ENCODE measurements around the gene SGK1. TPM values are rescaled to one million over a fixed set of nuclear protein-coding genes. Genes with fewer than 3 reads are reported as not detected.
A peak's percentile ranks its signal among the peaks of the same experiment; 100 is the strongest.

SGK1 gene
- total and polyA plus RNA-seq, 12 donors: 86.0 to 685 (median 192) TPM

- TF ChIP-seq POLR2A (IDR thresholded peaks at IDR 0.05): peak in 1 of 2 donors; percentile 26
- TF ChIP-seq, protein P1, sequence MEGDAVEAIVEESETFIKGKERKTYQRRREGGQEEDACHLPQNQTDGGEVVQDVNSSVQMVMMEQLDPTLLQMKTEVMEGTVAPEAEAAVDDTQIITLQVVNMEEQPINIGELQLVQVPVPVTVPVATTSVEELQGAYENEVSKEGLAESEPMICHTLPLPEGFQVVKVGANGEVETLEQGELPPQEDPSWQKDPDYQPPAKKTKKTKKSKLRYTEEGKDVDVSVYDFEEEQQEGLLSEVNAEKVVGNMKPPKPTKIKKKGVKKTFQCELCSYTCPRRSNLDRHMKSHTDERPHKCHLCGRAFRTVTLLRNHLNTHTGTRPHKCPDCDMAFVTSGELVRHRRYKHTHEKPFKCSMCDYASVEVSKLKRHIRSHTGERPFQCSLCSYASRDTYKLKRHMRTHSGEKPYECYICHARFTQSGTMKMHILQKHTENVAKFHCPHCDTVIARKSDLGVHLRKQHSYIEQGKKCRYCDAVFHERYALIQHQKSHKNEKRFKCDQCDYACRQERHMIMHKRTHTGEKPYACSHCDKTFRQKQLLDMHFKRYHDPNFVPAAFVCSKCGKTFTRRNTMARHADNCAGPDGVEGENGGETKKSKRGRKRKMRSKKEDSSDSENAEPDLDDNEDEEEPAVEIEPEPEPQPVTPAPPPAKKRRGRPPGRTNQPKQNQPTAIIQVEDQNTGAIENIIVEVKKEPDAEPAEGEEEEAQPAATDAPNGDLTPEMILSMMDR (IDR thresholded peaks at IDR 0.05): no peak
- peaks cover 23 to 56% of the 10 kb centered on the region in 2 donors for H3K4me1 ChIP-seq (replicated peaks in 1 of 2)
- no peaks in the 10 kb centered on the region for H3K9me3 ChIP-seq (replicated peaks in 1 of 3)
- peak overlapping the region in 3 of 4 donors; percentile 3 to 94 (median 61) for H3K4me3 ChIP-seq
- WGBS, 4 donors: 56 to 69% (median 63%) methylated on average over 8 of the region's 8 CpGs
- H3K27ac ChIP-seq: peak overlapping the region in 4 of 5 donors; percentile 49 to 100 (median 86)
- intact Hi-C loops (cut with DNase I): loop anchor here in 1 of 2 donors (10.0 kb wide), 2 partner anchors 123 to 463 kb away; no protein-coding TSS in a partner anchor
- DNase-seq: no peak
- no peaks in the 10 kb centered on the region for H3K27me3 ChIP-seq
- peaks cover 0 to 45% of the 10 kb centered on the region in 2 donors for H3K36me3 ChIP-seq (replicated peaks in 1 of 2)
Observed at GRCh38 chr6:134172020-134172705, 145.7 kb downstream of the SGK1 start.

DNA sequence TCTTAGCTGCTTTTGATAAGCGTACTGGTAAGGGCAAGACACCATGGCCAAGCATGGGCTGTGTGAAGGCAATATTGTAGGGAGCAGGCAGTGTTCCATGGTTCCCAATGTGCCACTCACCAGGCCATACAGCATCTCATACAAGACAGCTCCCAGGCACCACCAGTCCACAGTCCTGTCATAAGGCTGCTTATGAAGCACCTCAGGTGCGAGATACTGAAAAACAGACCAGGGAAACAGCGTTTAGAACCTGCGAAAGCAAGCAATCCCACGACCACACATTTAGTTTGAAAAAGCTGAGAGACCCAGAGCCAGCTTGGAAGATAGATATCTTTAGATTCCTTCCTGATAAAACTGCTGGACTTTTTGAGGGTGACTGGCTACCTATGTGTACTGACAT lies 146.4 kb downstream of the SGK1 start:
- 69 to 83% (median 79%) methylated on average over 5 of the region's 5 CpGs for WGBS, 4 donors
- TF ChIP-seq POLR2A (IDR thresholded peaks at IDR 0.05): peak in 1 of 2 donors; percentile 22
- TF ChIP-seq, protein P1 (IDR thresholded peaks at IDR 0.05): no peak
- Histone ChIP-seq H3K4me1 (replicated peaks in 1 of 2) (peaks cover 21 to 49% of the 10 kb centered on the region in 2 donors), H3K27me3 (no peaks in the 10 kb centered on the region), H3K4me3 (peak overlapping the region in 3 of 4 donors; percentile 3 to 94 (median 61)), H3K9me3 (replicated peaks in 1 of 3) (no peaks in the 10 kb centered on the region), H3K36me3 (replicated peaks in 1 of 2) (peaks cover 0 to 45% of the 10 kb centered on the region in 2 donors), H3K27ac (peak overlapping the region; percentile 26 to 100 (median 74))
- intact Hi-C loops (cut with DNase I): loop anchor here in 1 of 2 donors (10.0 kb wide), 2 partner anchors 123 to 463 kb away; no protein-coding TSS in a partner anchor
- peak in 2 of 7 donors; percentile 32 to 33 for DNase-seq

GRCh38 chr6:134170844-134171243 lies 147.1 kb downstream of the SGK1 start:
- peak; percentile 44 to 78 (median 61) for DNase-seq
- WGBS, 4 donors: 41 to 52% (median 49%) methylated on average over 10 of the region's 10 CpGs
- Histone ChIP-seq H3K4me3 (peak overlapping the region in 2 of 4 donors; percentile 10 to 61), H3K9me3 (replicated peaks in 1 of 3) (no peaks in the 10 kb centered on the region), H3K36me3 (replicated peaks in 1 of 2) (peaks cover 0 to 45% of the 10 kb centered on the region in 2 donors), H3K4me1 (replicated peaks in 1 of 2) (peaks cover 18 to 43% of the 10 kb centered on the region in 2 donors), H3K27me3 (no peaks in the 10 kb centered on the region), H3K27ac (peak overlapping the region; percentile 26 to 100 (median 74))
- intact Hi-C loops (cut with DNase I): loop anchor here in 1 of 2 donors (10.0 kb wide), 2 partner anchors 124 to 464 kb away; no protein-coding TSS in a partner anchor
- TF ChIP-seq, protein P1 (IDR thresholded peaks at IDR 0.05): peak in 1 of 6 experiments; percentile 18
- TF ChIP-seq POLR2A (IDR thresholded peaks at IDR 0.05): no peak

GRCh38 chr6:134169871-134170486 lies 147.9 kb downstream of the SGK1 start:
- TF ChIP-seq, protein P1 (IDR thresholded peaks at IDR 0.05): no peak
- peak in 1 of 2 donors; percentile 47 for TF ChIP-seq POLR2A (IDR thresholded peaks at IDR 0.05)
- H3K36me3 ChIP-seq (replicated peaks in 1 of 2): peaks cover 0 to 45% of the 10 kb centered on the region in 2 donors
- H3K4me3 ChIP-seq: peak overlapping the region in 1 of 4 donors; percentile 61
- no peaks in the 10 kb centered on the region for H3K9me3 ChIP-seq (replicated peaks in 1 of 3)
- peak overlapping the region in 4 of 5 donors; percentile 37 to 100 (median 86) for H3K27ac ChIP-seq
- 55 to 73% (median 71%) methylated on average over 23 of the region's 23 CpGs for WGBS, 4 donors
- H3K4me1 ChIP-seq (replicated peaks in 1 of 2): peaks cover 18 to 43% of the 10 kb centered on the region in 2 donors
- peak in 4 of 7 donors; percentile 33 to 51 (median 48) for DNase-seq
- intact Hi-C loops (cut with DNase I): loop anchor here (5.0 to 10.0 kb wide), 3 partner anchors 125 to 652 kb away; no protein-coding TSS in a partner anchor
- no peaks in the 10 kb centered on the region for H3K27me3 ChIP-seq
